Neural cell (in vitro differentiated cells): ENCODE results near the gene REC8. TPM values are rescaled to one million over a fixed set of nuclear protein-coding genes. Genes with fewer than 3 reads are reported as not detected.
A peak's percentile ranks its signal among the peaks of the same experiment; 100 is the strongest.

Source experiments
- H2AFZ ChIP-seq: fragments of 200-600, 300-800 bp; sonication (generic), shearing (Covaris generic); 2 replicates; pipeline ENCODE4 v1.6.0; 2014; ENCODE audit warnings: low read depth, mild to moderate bottlenecking, antibody characterized with exemption, low read length, moderate library complexity
- H3F3A ChIP-seq: fragments of 200-600 bp; shearing (Covaris generic); 2 replicates; pipeline ENCODE4 v1.6.1; 2016; ENCODE audit warnings: mild to moderate bottlenecking, moderate library complexity, mixed read lengths, antibody characterized with exemption, low read length; ENCODE audit not compliant: insufficient read depth, poor library complexity, severe bottlenecking
- H3K27ac ChIP-seq: fragments of 200-600, 300-800 bp; sonication (generic), shearing (Covaris generic); 2 replicates; pipeline ENCODE4 v1.5.1; 2014; ENCODE audit warnings: mild to moderate bottlenecking, low read length, moderate library complexity
- H3K27me3 ChIP-seq: fragments of 300-800, 200-600 bp; sonication (generic), shearing (Covaris generic); 2 replicates; pipeline ENCODE4 v1.6.0; 2014; ENCODE audit warnings: mild to moderate bottlenecking, low read depth, low read length, moderate library complexity; ENCODE audit not compliant: insufficient read depth
- H3K36me3 ChIP-seq: fragments of 300-800, 200-600 bp; sonication (generic), shearing (Covaris generic); 2 replicates; pipeline ENCODE4 v1.5.1; 2014; ENCODE audit warnings: mild to moderate bottlenecking, antibody characterized with exemption, low read length, moderate library complexity; ENCODE audit not compliant: insufficient read depth
- H3K4me2 ChIP-seq: fragments of 300-800, 200-600 bp; sonication (generic), shearing (Covaris generic); 2 replicates; pipeline ENCODE4 v1.6.0; 2014; ENCODE audit warnings: mild to moderate bottlenecking, low read length
- H3K4me3 ChIP-seq: fragments of 300-800, 200-600 bp; sonication (generic), shearing (Covaris generic); 2 replicates; pipeline ENCODE4 v1.5.1; 2014; ENCODE audit warnings: mild to moderate bottlenecking, low read length, moderate library complexity
- H3K79me2 ChIP-seq: fragments of 200-600 bp; shearing (Covaris generic); replicated peaks from 2 replicates; pipeline ENCODE4 v1.6.0; 2014; ENCODE audit warnings: mild to moderate bottlenecking, low read length, moderate library complexity; ENCODE audit not compliant: insufficient read depth
- H3K9ac ChIP-seq: fragments of 300-800, 200-600 bp; sonication (generic), shearing (Covaris generic); 2 replicates; pipeline ENCODE4 v1.6.1; 2016; ENCODE audit warnings: mild to moderate bottlenecking, low read length, mixed read lengths
- H3K9me2 ChIP-seq: fragments of 200-600 bp; shearing (Covaris generic); 2 replicates; pipeline ENCODE4 v1.6.1; 2016; ENCODE audit warnings: mild to moderate bottlenecking, low read length, mixed read lengths; ENCODE audit not compliant: insufficient read depth
- H3K9me3 ChIP-seq: fragments of 200-600, 300-800 bp; sonication (generic), shearing (Covaris generic); 2 replicates; pipeline ENCODE4 v1.6.1; 2016; ENCODE audit warnings: mild to moderate bottlenecking, mixed run types, low read length, moderate library complexity, mixed read lengths
- H4K20me1 ChIP-seq: fragments of 200-600 bp; shearing (Covaris generic); 2 replicates; pipeline ENCODE4 v1.6.1; 2016; ENCODE audit warnings: mild to moderate bottlenecking, mixed run types; ENCODE audit not compliant: insufficient read depth
- EP300 ChIP-seq: fragments of 450-650 bp; conservative IDR thresholded peaks from 2 replicates; pipeline ENCODE4 v1.6.1; 2014; ENCODE audit warnings: antibody characterized with exemption, mild to moderate bottlenecking, moderate library complexity; ENCODE audit not compliant: poor library complexity, severe bottlenecking
- EZH2 ChIP-seq: fragments of 200-600, 300-800 bp; shearing (Covaris generic), sonication (generic); IDR thresholded peaks from 2 replicates; pipeline ENCODE4 v1.6.1; 2014; ENCODE audit warnings: antibody characterized with exemption, low read length, borderline replicate concordance, mild to moderate bottlenecking; ENCODE audit not compliant: insufficient read depth, poor library complexity, severe bottlenecking
- MXI1 ChIP-seq: fragments of 450-650 bp; conservative IDR thresholded peaks from 2 replicates; pipeline ENCODE4 v1.6.1; 2014; ENCODE audit warnings: antibody characterized with exemption, mild to moderate bottlenecking; ENCODE audit not compliant: poor library complexity, severe bottlenecking
- POLR2AphosphoS5 ChIP-seq: IDR thresholded peaks from 2 replicates; pipeline ENCODE4 v1.6.1; 2012
- RAD21 ChIP-seq: fragments of 450-650 bp; conservative IDR thresholded peaks from 2 replicates; pipeline ENCODE4 v1.6.1; 2014; ENCODE audit warnings: antibody characterized with exemption, mild to moderate bottlenecking, moderate library complexity
- SMC3 ChIP-seq: fragments of 450-650 bp; conservative IDR thresholded peaks from 2 replicates; pipeline ENCODE4 v1.6.1; 2014; ENCODE audit warnings: antibody characterized with exemption, mild to moderate bottlenecking, moderate library complexity; ENCODE audit not compliant: poor library complexity
- TAF1 ChIP-seq: IDR thresholded peaks from 2 replicates; pipeline ENCODE4 v1.6.1; 2012; ENCODE audit warnings: low read depth
- polyA plus RNA-seq: library from polyadenylated mRNA; depleted of rRNA; stranded (reverse); fragments of >200 nt; gene quantifications from 2 replicates; pipeline ENCODE4 v1.2.3, GENCODE V29; 2014
- TF ChIP-seq, protein P1 (sequence below): fragments of 450-650 bp; IDR thresholded peaks from 2 replicates; pipeline ENCODE4 v1.5.1; 2014; ENCODE audit warnings: antibody characterized with exemption, mild to moderate bottlenecking, moderate library complexity; ENCODE audit not compliant: poor library complexity, severe bottlenecking
- TF ChIP-seq, protein P2 (sequence below): IDR thresholded peaks from 2 replicates; pipeline ENCODE4 v1.6.1; 2012; ENCODE audit warnings: borderline replicate concordance

REC8 gene
- polyA plus RNA-seq, 1 donor from 2014 or later: 18.5 TPM

- Histone ChIP-seq H3K36me3 (no peaks in the 10 kb centered on the region), H3K9ac (peak within 1 kb of the TSS; percentile 67), H3K9me3 (no peaks in the 10 kb centered on the region), H3K79me2 (peaks cover 10% of the 10 kb centered on the region), H3K27me3 (no peaks in the 10 kb centered on the region), H4K20me1 (no peaks in the 10 kb centered on the region), H2AFZ (peak within 1 kb of the TSS; percentile 51), H3K4me2 (peak within 1 kb of the TSS; percentile 52), H3K9me2 (no peaks in the 10 kb centered on the region), H3K4me3 (peak within 1 kb of the TSS; percentile 74), H3F3A (peaks cover 6% of the 10 kb centered on the region), H3K27ac (no peak within 1 kb of the TSS)
- TF ChIP-seq, protein P1, sequence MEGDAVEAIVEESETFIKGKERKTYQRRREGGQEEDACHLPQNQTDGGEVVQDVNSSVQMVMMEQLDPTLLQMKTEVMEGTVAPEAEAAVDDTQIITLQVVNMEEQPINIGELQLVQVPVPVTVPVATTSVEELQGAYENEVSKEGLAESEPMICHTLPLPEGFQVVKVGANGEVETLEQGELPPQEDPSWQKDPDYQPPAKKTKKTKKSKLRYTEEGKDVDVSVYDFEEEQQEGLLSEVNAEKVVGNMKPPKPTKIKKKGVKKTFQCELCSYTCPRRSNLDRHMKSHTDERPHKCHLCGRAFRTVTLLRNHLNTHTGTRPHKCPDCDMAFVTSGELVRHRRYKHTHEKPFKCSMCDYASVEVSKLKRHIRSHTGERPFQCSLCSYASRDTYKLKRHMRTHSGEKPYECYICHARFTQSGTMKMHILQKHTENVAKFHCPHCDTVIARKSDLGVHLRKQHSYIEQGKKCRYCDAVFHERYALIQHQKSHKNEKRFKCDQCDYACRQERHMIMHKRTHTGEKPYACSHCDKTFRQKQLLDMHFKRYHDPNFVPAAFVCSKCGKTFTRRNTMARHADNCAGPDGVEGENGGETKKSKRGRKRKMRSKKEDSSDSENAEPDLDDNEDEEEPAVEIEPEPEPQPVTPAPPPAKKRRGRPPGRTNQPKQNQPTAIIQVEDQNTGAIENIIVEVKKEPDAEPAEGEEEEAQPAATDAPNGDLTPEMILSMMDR: no peak
- peak; percentile 25 for TF ChIP-seq MXI1
- TF ChIP-seq EZH2: no peak
- no peak for TF ChIP-seq TAF1
- TF ChIP-seq POLR2AphosphoS5: peak; percentile 33
- TF ChIP-seq, protein P2, sequence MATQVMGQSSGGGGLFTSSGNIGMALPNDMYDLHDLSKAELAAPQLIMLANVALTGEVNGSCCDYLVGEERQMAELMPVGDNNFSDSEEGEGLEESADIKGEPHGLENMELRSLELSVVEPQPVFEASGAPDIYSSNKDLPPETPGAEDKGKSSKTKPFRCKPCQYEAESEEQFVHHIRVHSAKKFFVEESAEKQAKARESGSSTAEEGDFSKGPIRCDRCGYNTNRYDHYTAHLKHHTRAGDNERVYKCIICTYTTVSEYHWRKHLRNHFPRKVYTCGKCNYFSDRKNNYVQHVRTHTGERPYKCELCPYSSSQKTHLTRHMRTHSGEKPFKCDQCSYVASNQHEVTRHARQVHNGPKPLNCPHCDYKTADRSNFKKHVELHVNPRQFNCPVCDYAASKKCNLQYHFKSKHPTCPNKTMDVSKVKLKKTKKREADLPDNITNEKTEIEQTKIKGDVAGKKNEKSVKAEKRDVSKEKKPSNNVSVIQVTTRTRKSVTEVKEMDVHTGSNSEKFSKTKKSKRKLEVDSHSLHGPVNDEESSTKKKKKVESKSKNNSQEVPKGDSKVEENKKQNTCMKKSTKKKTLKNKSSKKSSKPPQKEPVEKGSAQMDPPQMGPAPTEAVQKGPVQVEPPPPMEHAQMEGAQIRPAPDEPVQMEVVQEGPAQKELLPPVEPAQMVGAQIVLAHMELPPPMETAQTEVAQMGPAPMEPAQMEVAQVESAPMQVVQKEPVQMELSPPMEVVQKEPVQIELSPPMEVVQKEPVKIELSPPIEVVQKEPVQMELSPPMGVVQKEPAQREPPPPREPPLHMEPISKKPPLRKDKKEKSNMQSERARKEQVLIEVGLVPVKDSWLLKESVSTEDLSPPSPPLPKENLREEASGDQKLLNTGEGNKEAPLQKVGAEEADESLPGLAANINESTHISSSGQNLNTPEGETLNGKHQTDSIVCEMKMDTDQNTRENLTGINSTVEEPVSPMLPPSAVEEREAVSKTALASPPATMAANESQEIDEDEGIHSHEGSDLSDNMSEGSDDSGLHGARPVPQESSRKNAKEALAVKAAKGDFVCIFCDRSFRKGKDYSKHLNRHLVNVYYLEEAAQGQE: peak; percentile 6
- no peak for TF ChIP-seq SMC3
These were observed 35.8 kb upstream of the REC8 start, which contains the start of gene PSME1 for GRCh38 chr14:24135834-24136683. TSS of gene PSME1 (plus strand) at chr14:24136194. CDS start at chr14:24136263, 69 bp downstream.

- Histone ChIP-seq H3K4me3 (peak overlapping the region; percentile 74), H3K27me3 (no peaks in the 10 kb centered on the region), H3K9ac (peak overlapping the region; percentile 67), H3K4me2 (no peak overlapping the region), H3F3A (peaks cover 8% of the 10 kb centered on the region), H3K27ac (no peak overlapping the region), H3K79me2 (peaks cover 10% of the 10 kb centered on the region), H4K20me1 (no peaks in the 10 kb centered on the region), H3K9me3 (no peaks in the 10 kb centered on the region), H3K9me2 (no peaks in the 10 kb centered on the region), H2AFZ (no peak overlapping the region), H3K36me3 (no peaks in the 10 kb centered on the region)
- TF ChIP-seq TAF1 (no peak), EP300 (no peak), POLR2AphosphoS5 (no peak), MXI1 (no peak), EZH2 (no peak), SMC3 (no peak), RAD21 (no peak)
- TF ChIP-seq, protein P1: no peak
- TF ChIP-seq, protein P2: no peak
These were observed 35.0 kb upstream of the REC8 start for GRCh38 chr14:24136684-24137528.
